Pancreas (tissue), 10 donors: Measurements from ENCODE around the gene PODXL2. TPM values are rescaled to one million over a fixed set of nuclear protein-coding genes. Genes with fewer than 3 reads are reported as not detected.

Experiments
- ATAC-seq, 4 donors: fragments of 200-7000 bp; cut with Tn5 transposase; one replicate each; pipeline versions ENCODE4 v1.8.0 to v1.9.1; 2020; ENCODE audit warnings: mild to moderate bottlenecking in 4 of 4, moderate library complexity in 4 of 4
- DNase-seq, 6 donors: peaks; one replicate each; pipeline ENCODE4 v3.0.0-alpha.2; 2020
- FAIRE-seq: peaks from 2 replicates; lab custom pipeline; 2012; peaks lifted over from hg19 to GRCh38; lab: Jason Lieb, UNC
- H3K27ac ChIP-seq, 4 donors: fragments of 200-600 bp; sonication (generic); 1 replicate in 3 of 4; 2 replicates in 1 of 4; pipeline versions ENCODE4 v1.5.0 to v1.8.0; 2020
- H3K27me3 ChIP-seq, 4 donors: fragments of 200-600 bp; one replicate each; pipeline ENCODE4 v1.8.0; 2021
- H3K36me3 ChIP-seq, 3 donors: fragments of 200-600 bp; sonication (generic) in 1 of 3; one replicate each; pipeline versions ENCODE4 v1.5.0 to v1.8.0; 2020 to 2021
- H3K4me1 ChIP-seq, 3 donors: fragments of 200-600 bp; one replicate each; pipeline ENCODE4 v1.8.0; 2021
- H3K4me3 ChIP-seq, 4 donors: fragments of 200-600 bp; sonication (generic) in 2 of 4; one replicate each; pipeline versions ENCODE4 v1.5.0 to v1.8.0; 2020 to 2021
- H3K9me3 ChIP-seq, 4 donors: fragments of 200-600 bp; one replicate each; pipeline ENCODE4 v1.8.0; 2021
- CTCF ChIP-seq, 4 donors: fragments of 200-600 bp; sonication (generic) in 3 of 4; IDR thresholded peaks; one replicate each; pipeline versions ENCODE4 v1.5.0 to v1.8.0; 2021; ENCODE audit warnings: antibody characterized with exemption in 4 of 4
- WGBS, 2 donors: extraction: QIAGEN DNeasy Blood & Tissue Kit; methylation state at CpG; one replicate each; pipeline ENCODE4 v1.1.7; 2013; 5-methylcytosine and 5-hydroxymethylcytosine counted together
- intact Hi-C, 3 donors: fragments of 100-400 bp; cut with DNase I; formaldehyde crosslinking; loops; one replicate each; pipeline versions ENCODE4 v1.11.1 to v1.14.2; 2022
- polyA plus RNA-seq, 2 donors: library from polyadenylated mRNA; stranded (reverse); fragments of 200-250 nt; gene quantifications; one replicate each; pipeline ENCODE4 v1.2.3, GENCODE V29; 2013
- total RNA-seq, 6 donors: library from RNA; stranded (reverse); fragmentation: NEBNext Ultra II Directional in 4 of 6; extraction: Animal tissue kit (Norgen Biotek cat#: 25700) in 4 of 6; gene quantifications; one replicate each; pipeline versions ENCODE4 v1.2.1 to v1.2.4, GENCODE V29; 2021 to 2023
- donor health status: healthy with polysubstance abuse.
- donor health status: DM: no; HTN: no; CAD: no; lungs with moderate emphysema.
- donor health status: DM: no; HTN: no; CAD: no.
- donor health status: control.
- donor health status: control.
- donor health status: Bipolar disorder and iron deficiency.
- donor health status: DM: yes; HTN: yes; CAD: no.
- donor health status: DM: no; HTN: no; CAD: no.
- donor health status: DM: no; HTN: no; CAD: no.
- donor health status: DM: yes; HTN: yes; CAD: no.

PODXL2 gene
- total and polyA plus RNA-seq, 8 donors: 2.5 to 18.1 (median 5.7) TPM

GRCh38 chr3:127697551-127698240 is 68.7 kb downstream of the PODXL2 start:
- ATAC-seq: peak; percentile 76 to 86 (median 82)

DNA sequence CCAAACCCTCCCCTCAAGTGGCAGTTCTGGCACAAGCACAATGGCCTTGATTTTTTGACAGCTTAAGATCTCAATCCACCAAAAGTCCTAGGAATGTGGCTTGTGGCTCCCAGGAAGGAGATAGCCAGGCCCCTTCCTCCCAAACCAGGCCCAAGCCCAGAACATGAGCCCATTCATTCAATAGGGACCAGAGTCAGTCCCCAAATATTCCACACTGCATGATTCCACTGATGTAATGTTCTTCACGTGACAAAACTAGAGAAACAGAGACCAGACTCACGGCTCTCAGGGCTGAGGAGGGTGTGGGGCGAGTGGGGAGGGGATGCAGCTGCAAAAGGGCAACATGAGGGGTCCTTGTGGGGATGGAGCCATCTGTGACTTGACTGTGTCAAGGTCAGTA is 69.3 kb downstream of the PODXL2 start:
- Histone ChIP-seq H3K36me3 (no peaks in the 10 kb centered on the region), H3K9me3 (no peaks in the 10 kb centered on the region), H3K4me1 (peaks cover 14 to 26% (median 19%) of the 10 kb centered on the region in 3 donors), H3K4me3 (no peak overlapping the region), H3K27ac (peak overlapping the region; percentile 52 to 81 (median 79)), H3K27me3 (no peaks in the 10 kb centered on the region)
- intact Hi-C loops: loop anchor here in 1 of 3 donors (10.0 kb wide), 1 partner anchor 123 kb away; no protein-coding TSS in a partner anchor
- FAIRE-seq (no peak), DNase-seq (no peak), ATAC-seq (peak in 2 of 4 donors; percentile 1)
- TF ChIP-seq CTCF (IDR thresholded peaks at IDR 0.05): no peak
- 84 to 88% methylated on average over 3 of the region's 3 CpGs for WGBS, 2 donors

More at GRCh38 chr3:127697551-127698240, 68.7 kb downstream of the PODXL2 start:
- peaks cover 14 to 26% (median 19%) of the 10 kb centered on the region in 3 donors for H3K4me1 ChIP-seq
- intact Hi-C loops: loop anchor here in 1 of 3 donors (10.0 kb wide), 1 partner anchor 123 kb away; no protein-coding TSS in a partner anchor
- H3K27ac ChIP-seq: peak overlapping the region; percentile 52 to 81 (median 79)
- 36 to 38% methylated on average over 16 of the region's 16 CpGs for WGBS, 2 donors
- no peaks in the 10 kb centered on the region for H3K9me3 ChIP-seq
- no peaks in the 10 kb centered on the region for H3K36me3 ChIP-seq
- no peak for TF ChIP-seq CTCF (IDR thresholded peaks at IDR 0.05)
- peak overlapping the region in 1 of 4 donors; percentile 8 for H3K4me3 ChIP-seq
- DNase-seq (peak; percentile 66 to 89 (median 81)), FAIRE-seq (no peak)
- no peaks in the 10 kb centered on the region for H3K27me3 ChIP-seq

GRCh38 chr3:127698691-127699415 is 69.9 kb downstream of the PODXL2 start:
- 80 to 83% methylated on average over 6 of the region's 6 CpGs for whole genome bisulfite sequencing, 2 donors
- no peaks in the 10 kb centered on the region for H3K36me3 ChIP-seq
- intact Hi-C loops: loop anchor here in 1 of 3 donors (10.0 kb wide), 1 partner anchor 124 kb away; no protein-coding TSS in a partner anchor
- H3K27ac ChIP-seq: peak overlapping the region in 2 of 4 donors; percentile 52 to 81
- H3K27me3 ChIP-seq: no peaks in the 10 kb centered on the region
- FAIRE-seq (no peak), ATAC-seq (no peak), DNase-seq (peak in 2 of 6 donors; percentile 35 to 50)
- no peak overlapping the region for H3K4me3 ChIP-seq
- no peak for TF ChIP-seq CTCF (IDR thresholded peaks at IDR 0.05)
- no peaks in the 10 kb centered on the region for H3K9me3 ChIP-seq
- peaks cover 14 to 26% (median 19%) of the 10 kb centered on the region in 3 donors for H3K4me1 ChIP-seq

DNA sequence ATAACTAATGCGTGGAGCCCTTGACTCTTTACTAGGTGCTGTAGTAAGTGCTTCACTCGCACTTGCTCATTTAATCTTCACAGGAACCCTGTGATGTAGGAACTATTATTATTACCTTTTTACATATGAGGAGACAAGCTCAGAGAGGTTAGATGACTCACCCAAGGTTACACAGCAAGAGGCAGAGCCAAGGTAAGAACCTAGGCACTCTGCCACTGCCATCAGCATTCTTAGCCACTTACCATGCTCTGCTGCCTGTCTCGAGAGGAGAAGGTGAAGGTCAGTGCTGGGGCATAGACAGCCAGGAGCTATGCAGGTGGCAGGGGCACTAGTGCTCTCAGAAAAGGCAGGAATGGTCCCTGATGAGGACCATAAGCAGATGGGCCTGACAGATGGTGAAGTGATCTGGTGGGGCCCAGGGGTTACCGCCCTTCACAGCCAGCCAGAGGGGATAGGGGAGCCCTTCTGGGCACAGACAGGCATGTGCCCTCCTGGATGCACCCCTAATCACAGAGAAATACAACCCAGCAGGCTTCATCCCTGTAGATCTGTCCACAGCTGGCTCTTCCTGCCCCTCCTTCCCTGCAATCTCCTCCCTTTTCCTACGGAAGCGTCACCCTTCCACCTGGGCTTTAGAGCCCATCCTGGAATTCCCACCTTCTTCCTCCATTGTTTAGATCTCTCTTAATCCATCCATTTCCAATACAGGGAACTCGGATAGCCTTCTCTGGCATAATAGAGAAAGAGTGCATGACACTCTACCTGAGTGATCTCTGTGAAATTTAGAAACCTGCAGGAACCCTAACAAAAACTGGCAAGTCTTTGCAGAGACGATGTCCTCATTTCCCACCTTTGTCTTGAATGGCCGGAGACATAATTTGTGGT is 70.7 kb downstream of the PODXL2 start:
- WGBS, 2 donors: 84 to 85% methylated on average over 9 of the region's 9 CpGs
- no peak overlapping the region for H3K4me3 ChIP-seq
- FAIRE-seq: no peak
- no peak for TF ChIP-seq CTCF (IDR thresholded peaks at IDR 0.05)
- ATAC-seq: no peak
- no peaks in the 10 kb centered on the region for H3K27me3 ChIP-seq
- no peaks in the 10 kb centered on the region for H3K36me3 ChIP-seq
- H3K4me1 ChIP-seq: peaks cover 14 to 26% (median 19%) of the 10 kb centered on the region in 3 donors
- DNase-seq: peak in 2 of 6 donors; percentile 27 to 46
- peak overlapping the region in 1 of 4 donors; percentile 81 for H3K27ac ChIP-seq
- intact Hi-C loops: loop anchor here in 1 of 3 donors (10.0 kb wide), 1 partner anchor 125 kb away; no protein-coding TSS in a partner anchor
- H3K9me3 ChIP-seq: no peaks in the 10 kb centered on the region
